HG03280 (cell line): ENCODE data around the gene ZNF276.

ENCODE experiments used
- ATAC-seq: cut with Tn5 transposase; IDR thresholded peaks from one replicate; pipeline ENCODE4 v1.9.1; 2021; ENCODE audit warnings: mild to moderate bottlenecking, moderate library complexity; ENCODE audit not compliant: unreplicated experiment

ZNF276 gene

DNA sequence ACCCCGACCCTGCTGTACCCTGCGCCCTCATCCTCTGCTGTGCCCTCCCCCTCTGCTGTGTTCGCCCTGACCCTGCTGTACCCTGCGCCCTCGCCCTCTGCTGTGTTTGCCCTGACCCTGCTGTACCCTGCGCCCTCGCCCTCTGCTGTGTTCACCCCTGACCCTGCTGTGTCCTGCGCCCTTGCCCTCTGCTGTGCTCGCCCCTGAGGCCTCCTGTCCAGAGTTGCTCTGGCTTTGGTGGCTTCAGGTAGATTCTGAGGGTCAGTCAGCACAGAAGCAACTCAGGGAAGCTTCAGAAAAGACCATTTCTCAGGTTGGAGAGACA is 11.5 kb downstream of the ZNF276 start:
- ATAC-seq: no peak

DNA sequence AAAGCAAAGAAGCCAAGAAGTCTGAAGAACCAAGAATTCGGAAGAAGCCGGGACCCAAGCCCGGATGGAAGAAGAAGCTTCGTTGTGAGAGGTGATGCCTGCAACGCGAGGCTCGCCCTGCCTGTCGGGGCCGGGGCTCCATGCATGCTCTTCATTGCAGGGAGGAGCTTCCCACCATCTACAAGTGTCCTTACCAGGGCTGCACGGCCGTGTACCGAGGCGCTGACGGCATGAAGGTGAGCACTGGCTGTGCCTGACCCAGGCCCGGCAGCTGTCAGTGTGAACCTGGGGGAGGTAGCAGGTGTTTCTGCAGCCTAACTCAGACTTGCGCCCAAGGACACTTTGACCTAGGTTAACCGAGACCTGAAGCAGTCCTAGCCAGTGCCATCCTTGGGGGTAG is 12.0 kb downstream of the ZNF276 start:
- no peak for ATAC-seq

DNA sequence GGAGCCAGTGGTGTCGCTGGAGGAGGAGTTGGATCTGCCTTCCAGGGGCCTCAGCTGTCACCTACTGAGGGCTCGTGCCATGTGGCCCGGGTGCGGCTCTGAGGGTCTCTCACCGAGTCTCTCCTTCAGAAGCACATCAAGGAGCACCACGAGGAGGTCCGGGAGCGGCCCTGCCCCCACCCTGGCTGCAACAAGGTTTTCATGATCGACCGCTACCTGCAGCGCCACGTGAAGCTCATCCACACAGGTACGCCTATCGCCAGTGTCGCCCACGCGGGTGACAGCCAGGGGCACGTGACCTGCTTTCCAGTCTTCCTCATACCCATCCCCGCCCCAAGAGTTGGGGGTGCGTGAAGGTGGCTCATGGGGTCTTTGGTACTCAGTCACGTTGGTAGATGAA is 12.5 kb downstream of the ZNF276 start:
- no peak for ATAC-seq

DNA sequence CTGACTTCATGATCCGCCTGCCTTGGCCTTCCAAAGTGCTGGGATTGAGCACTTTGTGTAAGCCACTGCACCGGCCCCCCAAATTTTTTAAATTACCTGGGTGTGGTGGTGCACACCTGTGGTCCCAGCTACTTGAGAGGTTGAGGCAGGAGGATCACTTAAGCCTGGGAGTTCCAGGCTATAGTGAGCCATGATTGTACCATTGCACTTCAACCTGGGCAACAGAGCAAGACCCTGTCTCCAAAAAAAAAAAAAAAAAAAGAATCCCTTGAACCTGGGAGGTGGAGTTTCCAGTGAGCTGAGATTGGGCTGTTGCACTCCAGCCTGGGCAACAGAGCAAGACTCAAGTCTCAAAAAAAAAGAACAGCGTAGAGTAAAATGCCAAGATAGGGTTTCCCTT is 15.2 kb downstream of the ZNF276 start:
- ATAC-seq: no peak

DNA sequence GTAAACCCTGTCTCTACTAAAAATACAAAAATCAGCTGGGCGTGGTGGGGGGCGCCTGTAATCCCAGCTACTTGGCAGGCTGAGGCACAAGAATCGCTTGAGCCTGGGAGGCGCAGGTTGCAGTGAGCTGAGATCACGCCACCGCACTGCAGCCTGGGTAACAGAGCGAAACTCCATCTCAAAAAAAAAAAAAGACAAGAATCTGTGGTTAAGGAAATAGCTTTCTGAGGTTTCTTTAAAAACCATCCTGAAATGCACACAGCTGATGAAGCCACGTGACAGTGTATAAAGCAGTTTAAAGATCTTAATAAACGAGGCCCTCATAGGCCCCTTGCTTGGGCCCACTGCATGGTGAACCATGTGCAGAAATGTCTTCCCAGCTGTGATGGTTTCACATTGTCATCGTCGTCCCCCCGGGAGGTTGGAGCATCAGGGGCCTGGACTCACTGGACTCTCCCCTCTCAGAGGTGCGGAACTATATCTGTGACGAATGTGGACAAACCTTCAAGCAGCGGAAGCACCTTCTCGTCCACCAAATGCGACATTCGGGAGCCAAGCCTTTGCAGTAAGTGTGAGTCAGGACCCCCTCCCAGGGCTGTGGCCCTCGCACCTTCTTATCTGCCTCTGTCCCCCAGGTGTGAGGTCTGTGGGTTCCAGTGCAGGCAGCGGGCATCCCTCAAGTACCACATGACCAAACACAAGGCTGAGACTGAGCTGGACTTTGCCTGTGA is 16.2 kb downstream of the ZNF276 start:
- ATAC-seq: no peak

DNA sequence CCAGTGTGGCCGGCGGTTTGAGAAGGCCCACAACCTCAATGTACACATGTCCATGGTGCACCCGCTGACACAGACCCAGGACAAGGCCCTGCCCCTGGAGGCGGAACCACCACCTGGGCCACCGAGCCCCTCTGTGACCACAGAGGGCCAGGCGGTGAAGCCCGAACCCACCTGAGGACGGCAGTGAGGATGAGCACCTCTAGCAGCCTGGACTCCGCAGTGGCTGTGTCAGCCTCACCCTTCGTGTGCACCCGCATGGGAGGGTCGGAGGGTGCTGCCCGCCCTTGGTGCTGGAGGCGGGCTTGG is 16.7 kb downstream of the ZNF276 start:
- no peak for ATAC-seq

DNA sequence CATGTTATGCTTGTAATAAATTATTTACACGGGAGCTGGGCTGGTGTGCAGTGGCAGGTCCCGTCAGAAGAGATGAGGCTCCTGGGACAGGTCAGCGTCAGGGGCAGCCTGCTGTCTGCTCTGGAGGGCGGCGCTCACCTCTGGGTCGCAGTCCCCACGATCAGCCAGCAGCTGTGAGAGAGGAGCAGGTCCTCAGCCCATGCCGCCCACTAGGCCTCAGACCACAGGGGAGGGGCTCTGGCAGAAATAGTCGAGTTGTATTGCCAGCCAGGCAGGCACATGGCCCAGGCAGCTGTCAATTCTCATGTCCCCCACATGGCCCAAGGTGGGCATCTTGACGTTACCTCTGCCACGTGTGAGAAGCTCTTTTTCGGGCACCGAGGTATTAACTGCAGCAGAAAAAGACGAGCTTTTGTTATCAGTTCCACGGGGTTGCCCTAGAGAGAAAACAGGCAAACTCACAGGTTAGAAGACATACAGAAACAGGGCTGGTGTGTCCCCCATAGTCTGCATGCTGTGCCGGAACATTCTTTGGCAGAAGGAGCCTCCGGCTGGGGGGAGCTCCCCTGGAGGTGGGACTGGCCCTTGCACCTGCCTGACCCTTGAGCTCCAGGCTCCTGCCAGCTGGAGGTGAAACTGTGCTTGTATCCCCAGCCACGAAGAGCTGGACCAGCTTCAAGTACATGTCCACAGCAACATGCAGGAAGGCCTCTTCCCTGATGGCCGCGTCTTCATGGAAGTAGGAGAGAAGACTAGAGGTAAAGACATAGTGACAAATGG is 17.4 kb downstream of the ZNF276 start:
- no peak for ATAC-seq

DNA sequence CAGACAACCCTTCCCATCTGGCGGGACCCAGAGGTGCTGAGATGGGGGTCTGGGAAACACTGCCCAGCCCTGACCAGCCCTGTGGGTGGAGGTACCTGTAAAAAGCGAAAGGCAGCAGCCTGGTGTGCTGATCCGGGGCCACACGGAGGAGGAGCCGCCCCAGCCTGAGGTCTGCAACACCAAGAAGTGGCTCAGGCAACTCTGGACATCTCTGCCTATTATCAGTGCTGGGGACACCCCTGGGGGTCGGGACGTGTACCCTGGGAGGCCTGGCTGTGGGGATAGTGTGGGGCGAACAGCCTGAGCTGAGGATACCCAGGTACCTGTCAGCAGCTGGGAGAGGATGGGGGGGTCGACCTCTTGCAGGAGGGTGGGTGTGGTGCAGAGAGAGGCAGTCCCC is 18.0 kb downstream of the ZNF276 start:
- no peak for ATAC-seq

DNA sequence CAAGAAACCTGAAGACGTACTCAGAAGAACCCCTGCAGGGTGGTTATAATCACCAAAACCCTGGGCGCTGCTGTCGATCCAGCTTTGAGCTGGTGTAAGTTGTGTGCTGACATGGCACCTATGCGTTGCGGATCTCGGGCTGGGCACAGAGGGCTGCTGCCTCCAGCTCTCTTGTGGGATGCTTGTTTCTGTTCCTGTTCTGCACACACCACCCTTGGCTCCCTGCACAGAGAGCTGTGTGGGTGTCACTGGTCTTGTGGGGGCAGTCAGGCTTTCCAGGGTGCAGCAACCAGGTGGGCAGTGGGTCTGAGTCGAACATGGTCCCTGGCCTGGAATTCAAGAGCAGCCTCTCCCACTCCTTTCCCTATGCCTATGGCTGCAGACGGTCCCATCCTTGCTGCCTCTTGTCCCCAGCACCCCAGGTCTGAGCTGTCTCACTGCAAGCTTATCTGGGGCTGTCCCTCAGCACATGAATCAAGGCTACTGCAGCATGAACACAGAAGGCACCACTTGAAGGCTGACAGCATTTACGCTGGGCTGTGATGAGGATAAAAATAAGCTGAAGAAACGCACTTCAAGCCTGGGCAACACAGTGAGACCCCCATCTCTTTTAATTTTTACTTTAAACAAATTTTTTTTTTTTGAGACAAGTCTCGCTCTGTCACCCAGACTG is 20.1 kb downstream of the ZNF276 start:
- ATAC-seq: no peak

DNA sequence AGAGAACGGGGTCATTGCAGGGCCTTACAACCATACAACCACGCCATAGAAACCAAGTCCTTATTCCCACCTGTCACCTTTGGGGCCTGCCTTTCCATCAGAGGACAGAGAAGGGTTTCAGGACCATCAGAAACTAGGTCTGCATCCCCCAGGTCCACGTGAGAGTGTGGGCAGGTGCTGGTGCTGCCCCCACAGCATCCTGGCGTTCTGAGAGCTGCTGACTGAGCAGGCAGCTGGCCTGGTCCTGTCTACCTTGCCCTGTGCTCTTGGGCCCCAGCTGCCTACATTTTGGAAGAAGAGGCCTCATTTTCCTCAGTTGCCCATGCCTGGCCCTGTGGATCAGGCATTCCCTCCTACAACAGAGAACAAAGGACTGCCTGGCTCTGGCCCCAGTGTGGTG is 21.6 kb downstream of the ZNF276 start:
- no peak for ATAC-seq

DNA sequence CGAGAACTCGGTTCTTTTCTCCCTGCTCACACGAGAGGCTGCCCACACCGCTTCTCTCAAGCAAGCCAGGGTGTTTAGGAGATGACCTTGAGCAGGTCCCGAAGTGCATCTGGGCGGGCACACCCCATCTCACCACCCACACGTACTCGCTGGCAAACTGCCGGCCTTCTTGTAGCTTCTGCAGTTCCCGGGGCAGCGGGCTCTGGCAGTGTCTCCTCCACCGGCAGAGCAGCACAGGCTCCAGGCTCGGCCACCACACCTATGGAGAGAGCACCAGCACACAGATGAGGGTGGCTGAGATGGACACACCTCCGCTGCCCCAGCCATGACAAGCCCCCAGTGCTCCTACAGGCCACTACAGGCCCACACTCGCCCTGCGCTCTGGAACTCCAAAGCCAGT is 23.5 kb downstream of the ZNF276 start:
- ATAC-seq: no peak

DNA sequence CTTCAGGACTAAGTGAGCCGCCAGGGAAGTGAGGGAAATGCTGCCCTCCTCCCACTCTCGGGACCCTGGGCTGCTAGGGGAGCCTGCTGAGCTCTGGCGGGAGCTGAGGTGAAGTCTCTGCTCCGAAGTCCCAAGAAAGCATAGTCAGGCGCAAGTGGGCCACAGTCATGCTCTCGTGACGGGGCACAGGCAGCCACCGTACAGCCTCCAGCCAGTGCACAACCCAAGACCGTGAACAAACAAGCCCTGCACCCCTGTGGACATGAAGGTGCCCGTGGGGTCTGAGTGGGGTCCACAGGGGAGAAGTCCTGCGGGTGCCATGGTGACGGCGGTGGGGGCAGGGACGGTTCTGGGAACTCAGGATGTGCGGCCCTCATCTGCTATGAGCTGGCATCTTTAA is 24.7 kb downstream of the ZNF276 start:
- no peak for ATAC-seq

DNA sequence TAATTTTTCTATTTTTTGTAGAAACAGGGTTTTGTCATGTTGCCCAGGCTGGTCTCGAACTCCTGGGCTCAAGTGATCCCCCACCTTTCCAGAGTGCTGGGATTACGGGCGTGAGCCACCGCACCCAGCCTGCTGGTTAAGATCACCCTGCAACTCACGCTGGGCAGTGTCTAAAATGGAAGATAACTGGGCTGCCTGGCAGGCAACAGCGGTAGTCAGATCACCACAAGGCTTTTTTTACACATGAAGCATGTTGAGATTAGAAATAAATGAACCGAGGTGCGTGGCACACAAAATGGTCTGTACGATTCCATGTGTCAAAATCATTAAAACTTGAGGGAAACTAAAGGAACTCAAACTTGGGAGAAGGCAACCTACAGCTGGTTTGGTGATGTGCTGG is 26.7 kb downstream of the ZNF276 start:
- no peak for ATAC-seq

DNA sequence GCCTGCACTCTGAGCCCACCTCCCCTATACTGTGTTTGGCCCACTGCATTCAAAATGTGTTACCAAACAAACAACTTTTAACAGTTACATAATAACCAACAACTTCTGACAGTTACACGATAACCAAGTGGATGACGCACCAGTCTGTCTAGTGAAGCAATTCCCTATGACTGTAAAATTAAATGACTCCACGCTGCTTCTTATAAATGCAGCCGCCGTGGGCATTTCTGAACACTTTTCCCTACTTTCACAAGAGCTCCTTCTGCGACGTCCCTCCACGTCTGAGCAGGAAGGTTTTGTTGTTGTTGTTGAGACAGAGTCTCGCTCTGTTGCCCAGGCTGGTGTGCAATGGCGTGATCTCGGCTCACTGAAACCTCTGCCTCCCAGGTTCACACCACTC is 27.6 kb downstream of the ZNF276 start:
- no peak for ATAC-seq

DNA sequence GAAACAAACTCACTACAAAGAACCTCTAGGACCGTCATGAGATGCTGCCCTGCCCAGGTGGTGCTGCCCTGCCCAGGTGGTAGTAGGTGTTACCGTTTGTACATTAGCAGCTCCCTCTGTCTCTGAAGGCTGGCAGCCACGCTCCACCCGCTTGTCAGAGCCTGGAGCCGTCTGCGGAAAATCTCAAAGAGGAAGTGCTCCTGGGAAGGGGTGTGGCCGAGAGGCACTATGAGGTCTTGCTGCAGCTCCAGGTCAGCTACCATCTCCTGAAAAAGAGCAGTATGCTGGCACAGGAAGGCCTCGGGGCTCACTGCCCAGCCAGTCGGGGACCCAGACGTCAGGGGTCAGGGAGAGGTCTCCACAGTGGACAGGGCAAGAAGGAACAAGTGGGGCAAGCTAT is 28.3 kb downstream of the ZNF276 start:
- no peak for ATAC-seq

DNA sequence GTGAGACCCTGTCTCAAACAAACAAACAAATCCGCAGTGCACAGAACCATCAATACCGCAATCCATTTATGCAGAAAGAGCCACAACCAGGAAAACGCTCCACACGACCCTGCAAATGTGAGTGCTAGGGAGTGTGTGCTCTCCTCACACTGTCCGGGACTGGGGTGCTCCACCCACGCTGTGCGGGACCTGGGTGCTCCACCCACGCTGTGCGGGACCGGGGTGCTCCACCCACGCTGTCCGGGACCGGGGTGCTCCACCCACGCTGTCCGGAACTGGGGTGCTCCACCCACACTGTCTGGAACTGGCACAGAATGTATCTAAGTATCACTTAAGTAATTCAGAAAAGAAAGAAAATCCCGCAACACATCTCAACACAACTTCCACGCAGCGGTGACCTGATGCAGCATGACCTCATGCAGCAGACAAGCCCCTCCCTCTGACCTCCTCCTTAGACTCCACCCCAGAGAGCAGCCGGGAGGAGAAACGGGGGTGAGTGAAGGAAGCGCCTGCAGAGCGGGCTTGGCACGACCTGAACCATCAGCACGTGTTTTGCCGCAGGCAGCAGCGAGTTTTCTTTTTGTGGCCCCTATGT is 38.5 kb downstream of the ZNF276 start:
- no peak for ATAC-seq

DNA sequence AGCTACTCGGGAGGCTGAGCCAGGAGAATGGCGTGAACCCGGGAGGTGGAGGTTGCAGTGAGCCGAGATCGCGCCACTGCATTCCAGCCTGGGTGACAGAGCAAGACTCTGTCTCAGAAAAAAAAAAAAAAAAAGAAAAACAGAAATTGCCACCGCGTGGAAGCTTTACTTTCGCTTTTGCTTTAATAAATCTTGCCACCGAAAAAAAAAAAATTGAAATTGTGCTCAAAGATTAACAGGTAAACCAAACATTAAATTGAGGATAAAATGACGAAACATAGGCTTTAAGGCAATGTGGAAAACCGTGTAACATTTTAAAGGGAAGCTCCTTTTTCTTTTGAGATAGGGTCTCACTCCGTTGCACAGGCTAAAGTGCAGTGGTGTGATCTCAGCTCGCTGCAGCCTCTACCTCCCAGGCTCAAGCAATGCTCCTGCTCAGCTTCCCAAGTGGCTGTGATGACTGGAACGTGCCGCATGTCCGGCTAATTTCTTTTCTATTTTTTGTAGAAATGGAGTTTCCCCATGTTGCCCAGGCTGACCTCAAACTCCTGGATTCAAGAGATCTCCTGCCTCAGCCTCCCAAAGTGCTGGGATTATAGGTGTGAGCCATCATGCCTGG is 40.1 kb downstream of the ZNF276 start:
- no peak for ATAC-seq

DNA sequence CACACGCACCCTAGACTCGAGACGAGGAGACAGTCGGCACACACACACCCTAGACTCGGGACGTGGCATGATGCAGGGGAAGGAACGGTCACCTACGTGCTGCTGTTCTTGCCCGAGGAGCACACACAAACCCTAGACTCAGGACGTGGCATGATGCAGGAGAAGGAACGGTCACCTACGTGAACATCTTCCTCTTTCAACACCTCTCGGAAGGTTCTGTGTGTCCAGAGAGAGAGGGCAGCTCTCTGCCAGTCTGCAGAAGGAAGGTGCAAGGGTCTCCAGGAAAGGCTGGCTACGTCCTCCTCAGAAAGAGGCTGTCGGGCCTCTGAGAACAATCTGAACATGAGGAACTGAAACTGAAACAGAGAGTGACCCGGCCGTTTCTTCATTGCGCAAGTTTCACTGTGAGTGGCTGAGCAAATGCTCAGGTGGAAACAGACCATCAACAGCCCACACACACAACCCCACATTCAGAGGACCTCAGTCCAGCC is 43.4 kb downstream of the ZNF276 start:
- ATAC-seq: peak; percentile 90

DNA sequence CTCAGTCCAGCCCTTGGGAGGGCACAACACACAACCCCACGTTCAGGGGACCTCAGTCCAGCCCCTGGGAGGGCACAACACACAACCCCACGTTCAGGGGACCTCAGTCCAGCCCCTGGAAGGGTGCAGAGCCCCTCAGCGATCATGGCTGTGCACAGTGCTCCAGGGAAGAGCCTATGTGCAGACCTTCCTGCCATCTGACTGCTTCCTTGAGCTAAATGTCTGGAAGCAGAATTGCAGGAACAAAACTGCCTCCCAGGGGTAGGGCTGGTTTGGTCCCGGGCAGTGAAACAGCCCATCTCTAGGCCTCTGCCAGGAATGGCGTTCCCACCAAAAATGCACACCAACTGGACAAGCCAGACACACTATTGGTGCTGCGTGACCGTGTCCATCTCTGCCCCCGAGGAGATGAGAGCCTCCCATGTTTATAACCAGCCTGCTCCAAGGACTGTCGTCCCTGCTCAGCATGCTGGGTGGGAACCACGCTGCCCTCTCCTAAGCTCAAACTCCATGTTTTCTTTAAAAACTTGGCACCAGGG is 44.0 kb downstream of the ZNF276 start:
- ATAC-seq: no peak

DNA sequence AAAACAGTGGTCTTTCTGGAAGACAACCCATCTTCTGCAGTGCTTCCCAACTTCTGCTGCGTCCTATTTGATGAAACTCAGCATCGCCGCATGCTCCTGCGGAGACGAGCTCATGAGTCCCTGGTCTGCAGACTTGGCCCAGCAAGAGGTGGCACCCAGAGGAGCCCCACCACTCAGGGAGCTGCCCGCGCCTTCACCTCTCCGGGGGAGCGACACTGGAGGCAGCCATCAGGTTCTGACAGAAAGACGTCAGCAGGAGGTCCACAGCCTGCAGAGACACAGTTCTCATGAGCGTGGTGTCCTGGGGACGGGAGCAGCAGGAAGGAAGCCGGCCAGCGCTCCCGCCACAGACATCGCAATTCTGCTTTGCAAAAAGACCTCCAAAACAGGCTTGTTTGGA is 49.0 kb downstream of the ZNF276 start:
- no peak for ATAC-seq

DNA sequence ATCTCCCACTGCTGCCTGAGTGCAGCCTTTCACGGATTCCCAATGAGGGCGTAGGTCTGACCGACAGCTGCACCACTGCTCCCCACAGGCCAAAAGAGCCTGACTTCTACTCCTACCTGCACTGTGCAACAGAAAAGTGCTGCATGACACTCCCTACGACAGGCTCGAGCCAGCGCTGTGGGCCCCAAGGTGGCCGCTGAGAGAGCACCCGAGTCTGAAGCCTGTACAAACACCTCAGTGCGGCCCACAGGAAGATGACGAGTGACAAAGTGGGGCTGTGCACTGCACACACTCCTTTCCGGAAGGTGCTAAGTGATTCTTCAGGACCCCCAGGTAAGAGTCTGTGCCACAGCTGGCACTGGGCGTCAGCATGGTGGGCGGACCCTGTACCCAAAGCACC is 53.9 kb downstream of the ZNF276 start:
- ATAC-seq: no peak
